Measurements from ENCODE around the gene PDZRN4.

Gene PDZRN4

GRCh38 chr12:41188058-41188840 lies at the start of gene PDZRN4:
PDZRN4 (plus strand) TSS chr12:41188320.
- DNase-seq (ENCODE audit: extremely low read depth, low read depth) = no peak
- TF ChIP-seq, protein P1, sequence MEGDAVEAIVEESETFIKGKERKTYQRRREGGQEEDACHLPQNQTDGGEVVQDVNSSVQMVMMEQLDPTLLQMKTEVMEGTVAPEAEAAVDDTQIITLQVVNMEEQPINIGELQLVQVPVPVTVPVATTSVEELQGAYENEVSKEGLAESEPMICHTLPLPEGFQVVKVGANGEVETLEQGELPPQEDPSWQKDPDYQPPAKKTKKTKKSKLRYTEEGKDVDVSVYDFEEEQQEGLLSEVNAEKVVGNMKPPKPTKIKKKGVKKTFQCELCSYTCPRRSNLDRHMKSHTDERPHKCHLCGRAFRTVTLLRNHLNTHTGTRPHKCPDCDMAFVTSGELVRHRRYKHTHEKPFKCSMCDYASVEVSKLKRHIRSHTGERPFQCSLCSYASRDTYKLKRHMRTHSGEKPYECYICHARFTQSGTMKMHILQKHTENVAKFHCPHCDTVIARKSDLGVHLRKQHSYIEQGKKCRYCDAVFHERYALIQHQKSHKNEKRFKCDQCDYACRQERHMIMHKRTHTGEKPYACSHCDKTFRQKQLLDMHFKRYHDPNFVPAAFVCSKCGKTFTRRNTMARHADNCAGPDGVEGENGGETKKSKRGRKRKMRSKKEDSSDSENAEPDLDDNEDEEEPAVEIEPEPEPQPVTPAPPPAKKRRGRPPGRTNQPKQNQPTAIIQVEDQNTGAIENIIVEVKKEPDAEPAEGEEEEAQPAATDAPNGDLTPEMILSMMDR (IDR thresholded peaks at IDR 0.05; ENCODE audit: low read depth, low read length) = no peak

- DNase-seq (ENCODE audit: extremely low read depth, low read depth) = no peak
- TF ChIP-seq, protein P1 (IDR thresholded peaks at IDR 0.05; ENCODE audit: low read depth, low read length) = no peak
These were observed 48.0 kb upstream of the PDZRN4 start for GRCh38 chr12:41140117-41140516.

GRCh38 chr12:41141104-41141503 lies 47.0 kb upstream of the PDZRN4 start:
- TF ChIP-seq, protein P1 (IDR thresholded peaks at IDR 0.05; ENCODE audit: low read depth, low read length) = no peak

GRCh38 chr12:41142376-41142775 lies 45.7 kb upstream of the PDZRN4 start:
- TF ChIP-seq, protein P1 (IDR thresholded peaks at IDR 0.05; ENCODE audit: low read depth, low read length) = no peak
- no peak for DNase-seq (ENCODE audit: extremely low read depth, low read depth)

More at GRCh38 chr12:41141104-41141503, 47.0 kb upstream of the PDZRN4 start:
- no peak for DNase-seq (ENCODE audit: extremely low read depth, low read depth)

DNA sequence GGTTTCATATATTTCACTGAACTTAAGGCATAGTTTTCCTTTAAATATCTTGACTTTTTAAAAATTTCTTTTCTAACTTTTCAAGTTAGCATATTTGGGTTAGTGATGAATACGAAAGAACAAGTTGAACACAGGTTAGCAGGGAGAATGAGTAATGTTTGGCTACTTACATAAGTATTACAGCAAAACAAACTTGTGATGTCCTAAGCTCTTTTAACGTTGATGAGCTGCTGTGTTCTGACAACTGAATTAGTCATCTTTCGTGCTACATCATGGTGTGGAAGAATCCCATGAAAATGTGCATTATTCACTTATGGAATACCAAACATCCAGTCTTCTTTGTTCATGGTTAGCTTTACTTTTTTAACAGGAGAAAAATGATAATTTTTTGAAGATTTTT lies 36.3 kb upstream of the PDZRN4 start:
- DNase-seq (ENCODE audit: extremely low read depth, low read depth) = no peak
- TF ChIP-seq, protein P1 (IDR thresholded peaks at IDR 0.05; ENCODE audit: low read depth, low read length) = no peak

DNA sequence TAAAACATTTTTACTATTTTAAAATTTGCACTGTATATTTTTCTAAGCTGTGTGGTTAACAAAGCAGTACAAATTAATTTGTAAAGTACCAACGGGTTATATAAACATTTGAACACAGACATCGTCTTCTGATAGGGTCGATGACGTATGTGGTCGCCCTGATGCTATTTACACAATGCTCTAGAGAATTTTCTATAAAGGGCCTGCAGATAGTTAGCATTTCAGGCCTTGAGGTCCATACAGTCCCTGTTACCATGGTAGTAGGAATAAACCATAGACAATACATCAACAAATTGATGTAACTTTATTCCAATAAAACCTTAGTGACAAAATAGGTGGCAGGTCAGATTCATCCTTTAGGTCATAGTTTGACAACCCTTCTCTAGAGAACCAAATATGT lies 25.7 kb upstream of the PDZRN4 start:
- DNase-seq (ENCODE audit: extremely low read depth, low read depth) = no peak
- TF ChIP-seq, protein P1 (IDR thresholded peaks at IDR 0.05; ENCODE audit: low read depth, low read length) = no peak

DNA sequence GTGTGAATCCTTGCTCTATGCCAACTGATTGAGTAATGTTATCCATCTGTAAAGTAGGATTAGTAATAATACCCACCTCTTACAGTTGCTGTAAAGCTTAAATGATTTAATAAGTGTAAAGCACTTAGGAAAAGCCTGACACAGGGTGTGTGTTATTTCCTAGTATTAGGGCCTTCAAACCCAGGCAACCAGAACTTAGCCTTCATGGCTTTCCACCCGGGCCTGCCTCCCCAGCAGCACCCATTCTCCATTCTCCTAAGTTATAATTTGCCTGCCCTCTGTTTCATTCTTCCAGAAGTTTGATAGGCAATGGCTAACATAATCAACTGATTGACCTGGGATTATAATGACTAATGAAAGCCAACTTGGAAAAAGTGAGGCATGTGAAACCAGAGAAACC lies 20.4 kb upstream of the PDZRN4 start:
- DNase-seq (ENCODE audit: extremely low read depth, low read depth) = no peak
- TF ChIP-seq, protein P1 (IDR thresholded peaks at IDR 0.05; ENCODE audit: low read depth, low read length) = no peak

Data from AG09319 (cell line).